ACHN (cell line): ENCODE measurements around the gene HCN1.

Source experiments
- DNase-seq: peaks from one replicate; pipeline ENCODE4 v3.0.0-alpha.2; 2015
- in situ Hi-C: cut with HindIII; loops from 2 replicates; pipeline ENCODE4 v1.10.0; 2017; ENCODE audit warnings: low sequenced_read_pairs, low pct_ligation_motif_present, low pct_unique_long_range_greater_than_20kb

HCN1 gene

DNA sequence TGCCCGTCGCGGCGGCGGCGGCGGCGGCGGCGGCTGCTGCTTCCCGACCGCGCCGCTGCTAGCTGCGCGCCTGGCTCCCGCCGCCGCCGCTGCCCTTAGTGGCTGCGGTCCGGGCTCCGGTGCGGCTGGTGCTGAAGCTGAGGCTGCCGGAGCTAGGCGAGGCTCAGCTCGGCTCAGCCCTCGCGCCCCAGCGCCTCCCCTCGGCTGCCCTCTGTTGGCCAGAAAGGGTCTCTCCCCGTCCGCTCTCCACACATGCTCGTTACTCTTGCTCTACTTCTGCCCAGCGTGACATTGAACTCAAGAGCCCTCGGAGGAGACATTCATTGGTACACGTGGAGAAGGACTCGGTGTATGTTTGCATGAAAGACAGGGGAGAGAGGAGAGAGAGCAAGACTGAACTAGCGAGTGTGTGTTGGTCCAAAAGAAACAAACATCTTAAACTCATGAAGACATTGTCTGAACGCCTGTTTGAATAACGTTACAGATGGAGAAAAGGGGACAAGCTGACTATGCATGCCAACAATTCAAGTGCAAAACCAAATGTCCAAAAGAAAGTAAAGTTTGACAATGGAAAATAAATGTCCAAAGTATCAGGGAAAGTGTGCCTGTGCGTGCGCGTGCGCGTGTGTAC is at the start of gene HCN1:
HCN1 (minus strand) TSS at position 175 of the 631 bp plus-strand sequence.
- in situ Hi-C loops = no loop called here
- DNase-seq = peak; percentile 5

DNA sequence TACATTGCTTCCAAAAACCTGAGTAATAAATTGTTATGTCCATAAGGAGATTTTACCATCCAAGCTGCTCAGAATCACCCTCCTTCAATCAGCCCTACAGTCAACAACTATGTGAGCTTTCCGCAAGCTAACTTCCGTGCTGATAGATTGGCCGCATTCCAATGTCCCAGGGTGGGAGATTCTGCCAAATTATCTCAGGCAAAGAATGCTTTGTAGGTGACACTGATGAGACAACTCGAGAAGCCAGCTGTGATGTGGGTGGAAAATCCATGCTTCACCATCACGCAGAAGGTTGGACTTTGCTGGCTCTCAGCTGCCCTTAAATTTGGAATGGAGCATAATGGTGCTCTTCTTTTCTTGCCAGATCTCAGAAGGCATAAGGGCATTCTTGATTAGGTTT is 44.9 kb upstream of the HCN1 start:
- no peak for DNase-seq

DNA sequence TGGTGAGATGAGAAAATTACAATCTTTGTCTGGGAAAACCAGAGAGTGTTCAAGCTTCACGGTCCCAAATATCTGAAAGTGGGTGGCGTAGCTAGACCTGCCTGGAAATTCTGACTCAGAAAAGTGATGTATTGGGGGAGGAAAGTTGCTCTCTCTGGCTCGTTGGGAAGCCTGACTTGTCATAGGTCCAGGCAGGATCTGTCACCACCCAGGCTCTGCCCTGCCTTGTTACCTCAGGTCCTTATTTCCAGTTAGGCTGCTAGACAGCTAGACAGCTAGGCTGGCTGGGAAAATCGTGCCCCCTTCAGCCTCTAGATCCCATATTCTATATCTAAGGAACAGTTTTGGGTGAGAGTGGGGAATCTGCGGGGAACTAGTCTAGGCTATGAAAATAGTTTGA is 41.0 kb upstream of the HCN1 start:
- in situ Hi-C loops = no loop called here
- no peak for DNase-seq

More for the DNA sequence above, 44.9 kb upstream of the HCN1 start:
- in situ Hi-C loops = no loop called here

DNA sequence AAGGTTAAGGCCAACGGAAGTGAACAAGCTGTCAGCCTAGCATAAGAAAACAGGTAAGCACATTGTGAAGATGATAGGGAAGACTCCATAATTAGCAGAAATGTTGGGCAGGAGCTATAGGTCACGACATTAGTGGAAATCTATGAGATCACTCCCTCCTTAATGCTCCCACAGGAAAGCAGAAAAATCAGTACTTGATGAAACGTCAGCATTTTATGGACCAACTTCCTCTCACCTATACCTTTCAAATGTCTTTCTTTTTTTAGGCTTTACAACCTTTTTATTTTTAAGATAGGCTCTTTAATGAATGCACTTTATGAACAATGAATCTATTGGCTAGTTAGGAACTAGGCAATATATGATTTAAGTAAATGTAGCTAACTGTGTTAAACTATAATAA is 29.4 kb upstream of the HCN1 start:
- in situ Hi-C loops = no loop called here
- no peak for DNase-seq

DNA sequence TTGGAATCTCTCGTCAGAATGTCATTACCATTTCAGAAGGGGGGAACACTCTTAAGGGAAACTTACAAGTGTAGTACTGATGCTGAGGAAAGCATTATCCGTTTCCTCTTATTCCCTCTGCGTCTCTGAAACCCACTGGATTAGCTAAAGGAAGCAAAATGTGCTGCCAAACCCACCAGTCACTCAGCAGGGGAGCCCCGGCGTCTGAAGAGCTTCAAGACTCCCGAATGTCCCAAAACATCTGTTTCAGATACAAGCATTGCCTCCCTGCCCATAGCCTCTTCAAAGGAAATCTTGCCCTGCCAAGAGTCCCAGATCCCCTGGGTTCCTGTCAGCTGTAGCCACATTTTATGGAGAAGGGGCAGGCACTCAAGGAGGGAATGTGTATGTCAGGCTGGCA is 1.0 kb upstream of the HCN1 start:
- DNase-seq = no peak
- in situ Hi-C loops = no loop called here

DNA sequence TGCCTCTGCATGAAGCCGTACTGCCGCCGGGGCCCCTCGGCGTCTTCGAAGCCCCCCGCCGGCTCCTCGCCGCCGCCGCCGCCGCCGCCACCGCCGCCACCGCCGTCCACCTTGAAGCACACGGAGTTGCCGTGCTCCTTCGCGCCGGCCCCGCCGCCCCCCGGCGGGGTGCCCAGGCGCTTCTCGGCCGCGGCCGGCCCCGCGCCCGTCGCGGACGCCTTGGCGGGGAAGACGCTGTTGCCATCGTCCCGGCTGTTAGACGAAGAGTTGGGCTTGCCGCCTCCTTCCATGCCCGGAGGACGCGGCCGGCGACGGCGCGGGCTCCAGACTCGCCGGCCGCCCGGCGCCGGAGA is 400 bp downstream of the HCN1 start:
- in situ Hi-C loops = no loop called here
- DNase-seq = no peak

DNA sequence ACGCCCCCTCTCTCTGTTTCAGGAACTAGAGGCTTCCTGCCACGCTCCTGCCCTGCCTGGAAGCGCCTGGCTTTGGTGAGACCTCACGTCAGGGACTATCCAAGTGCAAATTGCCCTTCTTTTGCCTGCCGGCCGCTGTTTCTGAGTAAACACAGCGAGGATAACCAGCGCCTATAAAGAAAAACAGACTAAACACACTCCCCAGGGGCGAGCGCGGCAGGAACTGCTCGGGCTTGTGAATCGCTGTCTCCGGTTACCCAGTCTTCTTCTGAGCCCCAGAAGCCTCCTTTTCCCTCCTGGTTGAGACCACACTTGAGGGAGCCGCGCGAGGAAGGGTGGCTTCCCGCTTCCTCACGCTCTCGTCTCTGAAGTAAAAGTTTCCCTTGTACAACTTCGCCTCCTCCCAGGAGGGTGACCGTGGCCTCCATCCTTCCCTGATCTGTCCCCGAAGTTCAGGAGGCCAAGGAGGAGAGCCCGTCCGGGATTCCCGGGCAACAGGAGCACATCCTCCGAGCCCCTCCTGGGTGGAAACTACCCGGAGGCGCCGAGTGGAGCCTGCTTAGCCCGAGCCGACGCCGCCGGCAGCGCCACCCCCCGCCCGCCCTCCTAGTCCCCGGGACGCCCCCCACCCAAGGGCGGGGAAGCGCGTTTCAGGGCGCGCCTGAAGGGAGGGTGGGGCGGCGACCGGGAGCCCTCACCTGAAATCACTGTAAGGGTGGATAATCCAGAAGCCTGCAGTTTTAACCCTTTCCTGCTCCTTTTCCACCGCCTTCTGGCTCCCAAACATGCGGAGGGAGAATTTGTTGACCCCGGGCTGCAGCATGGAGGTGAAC is 993 bp downstream of the HCN1 start:
- DNase-seq = no peak
- in situ Hi-C loops = no loop called here

DNA sequence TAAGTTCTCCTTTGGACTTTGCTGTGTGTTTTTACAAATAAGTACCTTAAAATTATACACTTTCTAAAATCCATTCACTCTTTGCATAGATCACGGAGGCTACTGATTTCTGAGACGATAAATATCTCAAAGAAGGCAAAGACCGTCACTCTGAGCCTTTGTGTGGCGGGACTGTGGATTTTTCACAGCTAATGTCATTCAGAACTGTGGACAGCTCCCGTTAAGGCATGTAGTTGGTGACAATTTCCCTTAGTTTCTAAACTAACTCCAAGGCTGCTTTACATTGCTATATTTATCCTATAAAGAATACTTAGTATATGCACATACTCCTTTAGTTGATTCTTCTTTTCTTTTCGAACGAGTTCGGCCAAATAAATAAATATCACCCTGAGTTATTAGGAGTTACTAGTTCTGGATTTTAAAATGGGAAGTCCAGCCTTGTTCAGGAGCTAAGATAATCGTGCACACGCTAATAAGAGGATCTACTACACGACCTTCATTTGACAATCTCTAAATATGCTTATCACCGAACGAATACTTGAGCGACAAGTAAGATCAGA is 1.8 kb downstream of the HCN1 start:
- DNase-seq = no peak
- in situ Hi-C loops = no loop called here

DNA sequence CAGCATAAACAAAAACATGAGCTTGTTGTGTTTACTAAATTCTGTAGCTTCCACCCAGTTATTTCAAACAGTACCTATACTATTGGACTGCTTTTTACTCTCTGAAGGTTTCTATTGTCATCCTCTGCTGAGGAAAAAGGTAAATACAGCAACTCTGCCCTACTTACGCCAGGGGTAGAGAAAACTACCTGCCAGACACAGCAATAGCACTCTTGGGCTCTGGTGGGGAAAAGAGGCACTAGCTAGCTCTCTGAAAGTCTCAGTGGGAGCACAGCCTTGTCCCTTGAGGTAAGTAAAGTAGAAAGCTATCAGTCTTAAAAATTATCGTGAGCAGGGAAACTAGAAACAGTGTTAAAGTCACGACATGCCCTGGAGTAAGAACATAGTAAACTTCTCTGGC is 3.7 kb downstream of the HCN1 start:
- in situ Hi-C loops = no loop called here
- no peak for DNase-seq

DNA sequence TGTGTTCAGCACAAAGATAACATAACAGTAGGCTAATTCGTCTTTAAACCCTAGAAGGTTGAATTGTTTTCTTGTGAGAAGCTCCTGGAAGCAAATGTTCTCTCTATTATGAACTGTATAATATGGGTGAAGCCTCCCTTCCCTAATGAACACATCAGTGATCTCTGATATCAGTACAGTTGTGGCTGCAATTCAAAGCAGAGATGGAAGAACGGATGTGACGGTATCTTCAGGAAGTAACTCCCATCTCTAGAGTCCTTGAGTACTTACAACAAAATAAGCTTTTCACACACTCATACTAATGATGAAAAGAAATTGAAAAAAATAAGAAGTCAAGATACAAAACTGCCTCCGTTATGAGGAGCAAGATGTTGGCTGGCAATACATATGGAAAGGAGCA is 4.5 kb downstream of the HCN1 start:
- no peak for DNase-seq
- in situ Hi-C loops = no loop called here

DNA sequence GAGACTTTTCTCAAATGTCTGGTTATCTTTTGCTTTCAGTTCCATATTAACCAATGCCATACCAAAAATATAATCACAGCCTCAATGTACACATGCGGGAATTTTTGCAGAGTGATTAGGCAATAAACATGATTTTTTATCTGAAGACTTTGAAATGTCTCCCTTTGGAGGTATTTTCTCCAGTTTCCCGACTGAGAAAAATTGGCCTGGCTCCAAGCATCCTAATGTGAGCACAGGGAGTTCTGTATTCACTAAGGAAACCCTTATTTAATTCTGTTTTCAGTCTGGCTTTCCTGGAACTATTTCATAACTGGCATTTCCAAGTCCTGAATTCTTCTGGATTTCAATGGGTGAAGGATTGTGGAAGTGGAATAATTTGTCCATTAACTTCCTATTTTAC is 8.5 kb downstream of the HCN1 start:
- in situ Hi-C loops = no loop called here
- no peak for DNase-seq

DNA sequence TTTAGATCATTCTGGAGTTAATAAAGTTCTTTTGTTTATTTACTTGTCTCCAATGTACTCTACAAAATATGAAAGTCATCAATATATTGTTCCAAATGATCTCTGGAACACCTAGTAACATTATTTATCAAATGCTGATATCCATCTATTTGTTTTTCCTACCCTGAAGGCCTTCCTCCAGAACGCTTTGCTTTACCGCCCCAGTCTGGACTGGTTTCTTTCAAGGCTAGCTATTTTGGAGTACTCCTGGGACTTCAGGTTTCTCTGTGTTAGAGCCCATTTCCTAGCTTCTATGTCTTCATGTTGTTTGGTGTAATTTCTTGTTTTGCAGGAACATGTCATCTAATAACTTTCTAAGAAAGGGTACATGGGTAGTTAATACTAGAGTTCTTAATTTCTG is 9.6 kb downstream of the HCN1 start:
- DNase-seq = no peak
- in situ Hi-C loops = no loop called here

DNA sequence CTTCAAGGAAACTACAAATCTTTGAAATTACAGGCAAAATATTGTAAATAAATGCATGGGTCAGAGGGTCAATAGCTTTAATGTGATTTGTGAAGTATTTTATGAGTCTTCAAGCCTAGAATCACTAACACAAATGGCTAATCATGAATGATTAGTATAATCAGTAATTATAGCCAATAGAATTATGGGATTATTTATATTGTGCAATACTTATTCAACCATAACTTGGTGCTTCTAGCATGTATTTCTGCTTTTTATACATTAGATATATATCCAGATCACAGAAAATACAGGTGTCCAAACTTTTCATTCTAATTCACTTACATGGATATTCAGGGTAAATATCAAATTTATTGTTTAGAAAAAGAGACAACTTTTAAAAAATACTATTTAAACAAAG is 12.1 kb downstream of the HCN1 start:
- no peak for DNase-seq
- in situ Hi-C loops = no loop called here

DNA sequence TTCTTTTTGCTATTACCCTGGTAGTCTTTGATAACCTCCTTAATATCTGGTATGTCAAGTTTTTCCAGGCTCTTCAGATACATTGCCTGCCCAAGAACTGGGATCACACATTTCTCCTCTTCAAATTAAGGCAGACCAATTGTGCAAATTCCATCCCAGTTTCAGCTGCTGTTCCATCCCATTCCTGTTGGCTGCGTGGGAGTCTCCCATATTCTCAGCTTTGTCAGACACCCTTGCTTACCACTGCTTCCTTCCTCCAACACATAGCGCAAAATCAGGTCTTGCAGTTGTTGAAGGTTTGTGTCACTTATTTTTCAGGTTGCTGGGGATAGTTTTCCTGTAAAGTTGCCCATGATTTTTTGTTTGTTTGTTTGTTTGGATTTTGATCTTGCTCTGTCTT is 15.2 kb downstream of the HCN1 start:
- in situ Hi-C loops = no loop called here
- DNase-seq = no peak

DNA sequence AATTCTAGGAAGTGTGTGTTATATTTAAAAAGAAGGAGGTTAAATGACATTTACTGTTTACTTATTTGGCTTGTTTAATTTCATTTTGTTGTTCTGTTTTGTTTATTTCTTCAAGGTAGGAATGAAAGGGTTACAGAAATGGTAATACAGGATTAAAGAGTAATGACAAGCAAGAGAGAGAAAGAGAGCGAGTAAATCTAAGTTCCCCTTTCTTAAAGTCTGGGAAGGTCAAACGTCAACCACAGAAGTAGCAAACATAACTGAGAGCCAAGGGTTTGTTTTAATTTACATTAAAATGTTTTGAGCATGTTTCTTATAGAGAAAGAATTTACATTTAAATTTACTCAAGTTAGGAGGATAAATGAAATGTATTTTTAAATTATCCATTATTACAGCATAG is 18.7 kb downstream of the HCN1 start:
- in situ Hi-C loops = no loop called here
- DNase-seq = no peak

DNA sequence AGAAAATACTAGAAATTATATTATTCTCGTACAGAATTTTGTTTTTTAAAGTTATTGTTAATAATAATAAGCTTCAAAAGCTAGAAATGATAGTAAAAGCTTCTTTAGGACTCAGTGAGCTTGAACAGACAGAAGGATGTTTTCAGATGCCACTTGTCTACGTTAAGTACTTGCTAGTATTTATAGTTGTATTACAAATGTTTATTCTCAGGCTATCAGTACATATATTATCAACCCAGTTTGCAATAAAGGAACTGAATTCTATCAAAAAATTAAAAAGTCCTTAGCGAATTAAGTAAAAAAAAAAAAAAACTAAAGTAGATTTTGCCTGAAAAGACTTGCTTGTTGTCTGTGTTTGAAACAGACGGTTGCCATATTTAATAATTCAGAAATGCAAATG is 23.9 kb downstream of the HCN1 start:
- DNase-seq = no peak
- in situ Hi-C loops = no loop called here

DNA sequence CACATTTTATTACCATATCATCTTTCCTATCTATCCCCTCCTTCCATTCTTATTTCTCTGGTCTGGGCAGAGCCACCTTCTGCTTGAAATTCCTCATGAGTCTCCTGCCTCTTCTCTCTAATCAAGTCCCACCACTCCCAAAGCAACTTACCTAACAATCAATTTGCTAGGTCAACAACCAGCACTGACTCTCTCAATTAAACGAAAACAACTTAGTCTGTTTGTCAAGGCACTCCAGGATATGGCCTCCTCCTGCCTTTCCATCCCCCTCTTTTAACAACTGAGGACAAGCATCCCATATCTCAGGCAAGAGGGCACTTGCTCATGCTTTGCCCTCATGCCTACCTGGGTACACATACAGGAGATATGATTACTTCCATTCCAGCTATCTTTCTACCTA is 47.4 kb downstream of the HCN1 start:
- DNase-seq = no peak
- in situ Hi-C loops = no loop called here

DNA sequence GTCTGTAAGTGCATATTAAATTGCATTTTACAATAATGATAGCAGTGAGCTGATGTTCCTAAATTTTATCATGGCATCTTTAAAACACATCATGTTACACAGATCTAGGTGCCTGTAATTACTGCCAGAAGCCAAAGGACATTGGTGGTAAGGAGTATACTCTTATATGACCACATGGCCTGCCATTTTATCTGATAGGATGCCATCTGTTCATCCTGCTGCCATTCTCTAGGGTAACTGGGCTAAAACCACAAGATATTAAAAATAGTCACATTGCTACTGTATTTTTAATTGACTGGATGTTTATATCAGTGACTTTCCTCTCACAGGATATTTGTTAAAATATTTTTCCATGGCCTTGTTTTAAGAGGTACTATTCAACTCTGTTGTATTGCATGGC is 53.1 kb downstream of the HCN1 start:
- in situ Hi-C loops = no loop called here
- DNase-seq = no peak

DNA sequence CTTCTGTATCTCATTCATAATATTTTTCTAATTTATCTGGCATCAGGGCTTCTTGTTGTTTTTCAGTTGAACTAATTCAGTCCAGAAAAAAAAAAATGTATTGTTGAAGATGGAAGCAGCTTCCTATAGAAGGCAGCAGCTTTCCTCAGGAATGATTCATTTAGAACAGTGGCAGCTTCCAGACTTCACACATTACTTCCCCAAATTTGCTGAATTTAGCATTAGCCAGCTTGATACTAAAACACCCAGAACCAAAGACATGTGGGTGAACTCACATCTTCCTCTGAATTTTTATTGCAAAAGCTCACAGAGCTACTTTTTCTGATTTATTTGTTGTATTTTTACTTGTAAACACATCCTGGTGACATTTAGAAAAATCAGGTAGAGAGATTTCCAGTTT is 53.8 kb downstream of the HCN1 start:
- no peak for DNase-seq
- in situ Hi-C loops = no loop called here

DNA sequence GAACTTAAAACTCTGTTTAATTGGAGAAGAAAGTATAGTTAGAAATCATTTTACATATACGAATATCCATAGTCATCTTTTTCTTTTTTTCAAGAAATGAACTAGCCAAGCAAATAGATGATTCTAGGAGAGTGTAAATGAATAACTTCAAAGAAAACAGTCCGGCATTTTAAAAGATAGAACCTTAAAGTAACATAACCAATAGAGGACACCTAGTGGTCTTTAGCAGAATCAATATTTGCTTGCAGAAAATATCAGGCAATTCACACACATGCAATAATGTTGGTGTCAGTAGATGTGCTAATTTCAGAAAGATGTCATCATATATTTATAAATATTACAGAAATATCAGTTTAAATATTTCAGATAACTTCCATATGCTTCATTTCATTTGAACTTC is 57.1 kb downstream of the HCN1 start:
- DNase-seq = peak; percentile 27
- in situ Hi-C loops = no loop called here
